Activated T-helper 1 cell treated with anti-CD3 and anti-CD28 coated beads, Interleukin-2, amount 50 U/mL, for 16 hours (primary cell): ENCODE results near the gene CREB3L2.
"Not testable (repeated sequence)": the region's sequence is repeated elsewhere in the genome, so short reads cannot be mapped to it uniquely, and the experiment has no call there.

Source experiments
- DNase-seq, 2 donors: peaks; one replicate each; pipeline ENCODE4 v3.0.0-alpha.2; 2020; ENCODE audit warnings: low read depth in 1 of 2, low spot score in 1 of 2

Gene CREB3L2

GRCh38 chr7:137970253-137970975 lies 31.5 kb downstream of the CREB3L2 start:
- no peak for DNase-seq

GRCh38 chr7:137969828-137970227 lies 32.1 kb downstream of the CREB3L2 start:
- DNase-seq: no peak

GRCh38 chr7:137968890-137969289 lies 33.0 kb downstream of the CREB3L2 start:
- DNase-seq: no peak

DNA sequence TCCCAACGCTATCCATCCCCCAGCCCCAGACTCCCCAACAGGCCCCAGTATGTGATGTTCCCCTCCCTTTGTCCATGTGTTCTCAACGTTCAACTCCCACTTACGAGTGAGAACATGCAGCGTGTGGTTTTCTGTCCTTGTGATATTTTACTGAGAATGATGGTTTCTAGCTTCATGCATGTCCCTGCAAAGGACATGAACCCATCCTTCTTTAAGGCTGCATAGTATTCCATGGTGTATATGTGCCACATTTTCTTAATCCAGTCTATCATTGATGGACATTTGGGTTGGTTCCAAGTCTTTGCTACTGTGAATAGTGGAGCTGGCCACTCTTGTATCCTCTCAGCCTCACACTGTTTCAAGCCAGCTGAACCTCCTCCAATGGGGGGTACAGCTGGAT lies 33.5 kb downstream of the CREB3L2 start:
- DNase-seq: not testable (repeated sequence)

GRCh38 chr7:137967143-137968018 lies 34.5 kb downstream of the CREB3L2 start:
- no peak for DNase-seq

- DNase-seq: no peak
Measured at GRCh38 chr7:137966641-137967142, 35.2 kb downstream of the CREB3L2 start.

DNA sequence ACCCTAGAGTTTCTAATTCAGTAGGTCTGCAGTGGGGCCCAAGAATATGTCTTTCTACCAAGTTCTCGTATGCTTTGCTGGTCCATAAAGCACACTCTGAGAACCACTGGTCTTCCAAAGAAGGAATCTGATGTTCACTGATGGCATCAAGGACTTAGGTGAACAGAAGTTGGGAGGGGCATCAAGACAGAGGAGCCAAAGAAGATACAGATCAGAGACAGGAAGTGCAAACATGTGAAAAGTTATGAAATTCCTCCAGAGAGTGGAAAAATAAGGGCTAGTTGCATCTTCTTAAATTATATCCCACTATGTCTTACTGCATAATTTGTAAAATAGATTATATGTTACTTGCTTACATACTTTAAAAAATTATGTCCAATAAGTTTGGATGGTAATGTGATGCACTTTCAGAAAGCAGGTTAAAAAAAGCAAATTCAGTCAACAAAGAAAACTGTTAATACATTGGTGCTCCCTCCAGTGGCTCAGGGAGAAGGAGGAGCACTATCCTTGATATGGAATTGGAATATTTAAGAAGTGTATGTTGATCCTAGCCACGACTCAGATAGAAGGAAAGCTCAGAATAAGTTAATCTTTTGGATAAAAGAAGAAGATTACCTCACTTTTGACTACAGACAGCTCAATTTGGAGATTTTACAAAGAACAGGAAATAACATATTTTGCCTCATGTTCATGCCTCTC lies 35.8 kb downstream of the CREB3L2 start:
- no peak for DNase-seq

DNA sequence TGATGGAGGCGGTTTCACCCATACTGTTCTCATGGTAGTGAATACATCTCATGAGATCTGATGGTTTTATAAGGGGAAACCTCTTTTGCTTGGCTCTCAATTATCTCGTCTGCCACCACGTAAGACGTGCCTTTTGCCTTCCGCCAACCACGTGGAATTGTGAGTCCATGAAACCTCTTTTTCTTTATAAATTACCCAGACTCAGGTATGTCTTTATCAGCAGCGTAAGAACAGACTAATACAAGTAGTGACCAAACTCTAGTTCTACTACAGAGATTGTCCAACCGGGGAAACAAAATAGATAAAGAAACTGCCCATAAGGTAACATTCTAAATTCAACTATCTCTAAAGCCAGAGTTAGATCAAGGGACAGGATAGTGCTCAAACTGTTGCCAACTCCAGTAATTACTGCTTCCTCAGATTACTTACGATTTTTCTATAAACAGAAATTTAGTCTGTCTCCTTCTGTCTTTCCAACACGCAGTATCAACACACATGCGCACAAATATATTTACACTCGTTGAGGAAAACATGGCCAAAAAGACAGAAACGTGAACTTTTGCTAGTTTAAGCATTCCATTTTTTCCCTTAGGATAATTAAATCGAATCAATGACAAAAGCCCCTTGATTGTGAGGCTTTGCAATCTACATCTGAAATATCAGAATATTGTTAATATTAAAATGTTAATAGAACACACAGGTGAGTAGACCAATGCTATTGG lies 36.9 kb downstream of the CREB3L2 start:
- no peak for DNase-seq

DNA sequence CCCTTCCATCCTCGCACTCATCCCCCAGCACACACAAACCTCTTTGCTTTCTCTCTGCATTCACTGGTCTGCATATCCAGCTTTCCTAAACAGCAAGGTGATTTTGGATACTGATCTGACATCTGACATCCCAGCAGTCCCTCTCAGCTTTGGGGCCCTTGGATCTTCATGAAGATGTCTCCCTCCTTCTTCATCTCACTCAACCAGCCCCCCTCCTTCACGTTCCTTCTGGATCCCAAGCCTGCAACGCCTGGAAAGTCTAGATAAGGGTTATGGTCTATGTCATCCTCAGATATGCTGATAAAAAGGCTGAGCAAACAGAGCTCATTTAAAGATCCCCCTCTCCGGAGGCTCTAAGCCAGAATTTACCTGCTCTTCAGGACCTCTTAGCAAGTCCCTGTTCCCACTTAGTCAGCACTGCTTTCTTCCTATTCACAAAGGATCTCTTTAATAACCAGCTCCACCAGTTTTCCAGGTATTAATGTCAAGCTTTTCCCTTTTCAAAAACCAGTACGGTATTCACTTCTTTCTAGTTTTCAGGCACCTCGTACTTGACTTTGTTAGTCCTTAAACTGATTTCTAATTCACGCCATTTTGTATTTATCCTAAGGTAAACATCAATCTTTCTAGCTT lies 38.9 kb downstream of the CREB3L2 start:
- DNase-seq: no peak

DNA sequence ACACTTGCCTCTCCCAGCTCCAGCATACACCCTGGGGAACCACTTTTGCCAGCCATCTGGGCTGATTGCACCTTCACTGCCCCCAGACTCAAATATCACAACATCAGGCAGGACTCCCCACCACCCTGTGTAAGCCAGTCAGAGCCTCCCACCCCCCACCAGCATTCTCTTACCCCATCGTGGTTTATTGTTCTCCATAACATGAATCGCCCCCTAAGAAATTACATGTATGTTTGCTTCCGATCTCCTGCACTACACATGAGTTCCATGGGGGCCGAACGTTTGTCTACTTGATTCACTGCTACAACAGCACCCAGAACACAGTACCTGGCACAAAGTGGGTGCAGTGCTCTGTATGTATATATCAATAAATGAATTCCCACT lies 39.4 kb downstream of the CREB3L2 start:
- no peak for DNase-seq

DNA sequence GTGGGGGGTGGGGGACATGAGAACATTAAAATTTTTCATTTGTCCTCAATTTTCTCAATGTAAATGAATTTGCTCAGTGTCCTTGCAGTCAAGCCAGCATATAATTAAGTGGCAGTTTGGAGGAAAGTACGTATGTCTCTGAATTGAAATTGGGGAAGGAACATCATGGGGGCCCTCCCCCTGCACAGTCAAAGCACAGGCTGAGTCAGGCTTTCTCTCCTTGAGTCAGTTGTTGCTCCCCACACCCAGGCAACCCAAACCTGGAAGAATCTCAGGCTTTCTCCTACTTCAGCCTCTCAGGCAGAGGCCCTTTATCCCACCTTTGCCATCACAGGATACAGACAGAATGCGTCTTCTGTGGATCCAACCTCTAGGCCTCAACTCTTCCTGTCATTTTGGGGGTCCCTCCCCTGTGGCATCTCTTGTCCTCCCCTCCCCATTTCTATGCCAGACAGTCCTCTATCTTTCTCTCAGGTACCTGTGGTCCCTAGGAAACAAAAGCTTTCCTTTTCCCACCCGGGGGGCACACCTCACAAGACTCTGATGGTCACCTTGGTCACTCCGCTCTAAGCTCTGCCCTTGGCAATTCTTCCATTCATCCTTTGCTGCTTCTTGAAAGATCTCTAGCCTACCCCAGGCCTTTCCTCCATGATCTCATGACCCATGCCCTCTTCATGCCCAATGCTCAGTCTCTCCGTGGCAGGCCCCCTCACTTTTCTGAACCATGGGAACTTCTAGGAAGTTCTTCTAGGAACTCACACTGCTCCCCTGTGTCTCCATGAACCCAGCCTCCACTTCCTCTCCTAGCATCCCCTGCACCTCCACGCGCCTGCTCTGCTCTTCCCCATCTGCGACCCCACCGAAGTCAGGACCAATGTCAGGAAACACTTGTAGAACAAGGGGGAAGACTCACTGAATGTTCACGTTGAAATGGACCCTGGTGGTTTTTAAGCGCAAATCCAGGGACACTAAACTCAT lies 40.4 kb downstream of the CREB3L2 start:
- no peak for DNase-seq

GRCh38 chr7:137960020-137960419 lies 41.9 kb downstream of the CREB3L2 start:
- DNase-seq: no peak

GRCh38 chr7:137958470-137959431 lies 43.1 kb downstream of the CREB3L2 start:
- no peak for DNase-seq

DNA sequence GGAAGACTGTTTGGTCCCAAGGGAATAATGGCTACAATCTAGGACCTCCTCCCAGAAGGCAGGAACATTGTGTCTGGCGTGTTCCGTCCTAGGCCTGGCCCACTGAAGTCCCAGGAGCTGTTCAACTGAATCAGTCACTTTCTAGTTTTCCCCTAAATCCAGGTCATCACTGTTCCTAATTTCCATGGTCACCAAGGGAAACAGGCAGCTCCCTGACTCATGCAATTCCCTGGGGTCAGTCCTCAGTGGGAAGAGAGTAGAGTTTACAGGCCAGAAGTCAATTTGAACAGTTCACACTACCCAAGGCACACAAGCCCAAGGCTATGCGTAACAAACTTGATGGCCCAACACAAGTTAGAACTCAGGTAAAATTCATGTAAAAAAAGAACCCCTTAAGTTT lies 44.0 kb downstream of the CREB3L2 start:
- no peak for DNase-seq

GRCh38 chr7:137956591-137956990 lies 45.3 kb downstream of the CREB3L2 start:
- no peak for DNase-seq

DNA sequence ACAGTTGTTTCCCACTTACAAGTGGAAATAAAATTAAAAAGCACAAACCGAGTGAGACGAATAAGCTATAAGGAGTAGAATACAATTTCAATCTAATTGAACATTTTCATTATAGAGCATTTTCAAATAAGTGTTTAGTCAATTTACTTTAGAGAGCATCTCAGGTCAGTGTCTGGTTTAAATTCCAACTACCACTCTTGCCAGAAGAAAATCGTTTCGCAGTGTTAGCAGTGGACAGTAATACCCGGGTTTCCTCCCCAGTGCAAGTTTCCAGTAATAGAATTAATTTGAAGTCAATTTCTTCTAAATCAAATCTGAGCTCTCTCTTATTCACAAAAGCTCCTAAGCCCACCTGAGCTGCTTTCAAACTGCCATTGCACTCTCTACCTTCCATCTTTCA lies 45.7 kb downstream of the CREB3L2 start:
- no peak for DNase-seq

DNA sequence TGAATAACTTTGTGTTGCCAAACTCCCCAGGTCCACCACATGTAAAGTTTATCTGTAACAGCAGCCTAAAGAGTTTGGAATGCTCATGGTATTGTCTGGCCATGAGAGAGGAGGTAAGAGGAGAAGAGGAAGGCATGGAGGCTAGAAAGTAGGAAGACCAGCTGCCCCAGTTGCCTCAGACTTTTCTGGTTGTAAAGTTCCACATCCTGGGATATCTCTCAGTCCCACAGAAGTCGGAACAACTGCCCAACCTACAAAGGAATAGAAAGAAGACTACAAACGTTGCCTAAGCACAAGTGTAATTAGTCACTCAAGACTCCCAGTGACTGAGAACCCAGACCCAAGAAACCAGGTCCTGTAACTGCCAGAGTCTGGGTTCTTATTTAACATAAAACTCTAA lies 47.3 kb downstream of the CREB3L2 start:
- no peak for DNase-seq
